HepG2 (cell line): ENCODE results near the gene CDAN1. TPM values are rescaled to one million over a fixed set of nuclear protein-coding genes. Genes with fewer than 3 reads are reported as not detected.

Experiments
- ATAC-seq: fragments of 200-7000 bp; cut with Tn5 transposase; 3 replicates; pipeline ENCODE4 v1.9.1; 2020; ENCODE audit warnings: mild to moderate bottlenecking, moderate library complexity
- BruUV-seq: library from RNA; stranded (reverse); fragments of 400-500 nt; replicated peaks from 2 replicates; lab custom pipeline; 2021; lab: Mats Ljungman, UMichigan
- CTCF ChIA-PET: fragments of 300-600 bp; formaldehyde crosslinking; extraction: SDS; loops from one replicate; lab custom pipeline; 2021; ENCODE audit warnings: low total read pairs, inconsistent platforms, low intra/inter-chr PET ratio; lab: Yijun Ruan, JAX
- POLR2A ChIA-PET: fragments of 350-600 bp; sonication (Branson Sonifier 250); formaldehyde crosslinking; loops from one replicate; lab custom pipeline; 2020; ENCODE audit warnings: antibody characterized with exemption, inconsistent platforms; lab: Yijun Ruan, JAX
- DNase-seq: peaks from one replicate; pipeline ENCODE4 v3.0.0-alpha.2; 2015; ENCODE audit warnings: low spot score
- FAIRE-seq: peaks from 3 replicates; lab custom pipeline; 2011; peaks lifted over from hg19 to GRCh38; lab: Jason Lieb, UNC
- H2AFZ ChIP-seq: one replicate; pipeline ENCODE4 v1.6.1; 2011; ENCODE audit warnings: low read length, inconsistent platforms
- H3K27ac ChIP-seq: fragments of 300-600 bp; 3 replicates; pipeline ENCODE4 v1.8.0; 2011; ENCODE audit warnings: mixed run types, mild to moderate bottlenecking, mixed read lengths, low read length, inconsistent platforms; ENCODE audit not compliant: insufficient read depth; ENCODE audit errors: extremely low read length
- H3K27me3 ChIP-seq, 2 experiments: fragments of 200-600 bp in 1 of 2; 2 replicates in 1 of 2; 3 replicates in 1 of 2; pipeline versions ENCODE4 v1.6.0 to v1.8.0; 2011; ENCODE audit warnings: low read length in 2 of 2, mild to moderate bottlenecking in 2 of 2, moderate library complexity in 2 of 2, inconsistent platforms in 1 of 2; ENCODE audit not compliant: insufficient read depth in 2 of 2, control insufficient read depth in 1 of 2
- H3K36me3 ChIP-seq, 2 experiments: fragments of 200-600 bp in 1 of 2; replicated peaks in 1 of 2; 2 replicates in 1 of 2; 3 replicates in 1 of 2; pipeline versions ENCODE4 v1.5.1 to v1.8.0; 2011; ENCODE audit warnings: low read length in 2 of 2, inconsistent platforms in 1 of 2; ENCODE audit not compliant: insufficient read depth in 2 of 2, control insufficient read depth in 1 of 2
- H3K4me1 ChIP-seq: 2 replicates; pipeline ENCODE4 v1.5.1; 2012; ENCODE audit warnings: low read length, inconsistent platforms; ENCODE audit not compliant: insufficient read depth
- H3K4me2 ChIP-seq: 2 replicates; pipeline ENCODE4 v1.6.0; 2011; ENCODE audit warnings: low read depth, low read length, inconsistent platforms
- H3K4me3 ChIP-seq, 3 experiments: fragments of 200-600 bp in 1 of 3; sonication (generic), shearing (Covaris generic) in 1 of 3; replicated peaks in 1 of 3; 2 replicates each; pipeline ENCODE4 v1.5.1; 2011 to 2016; ENCODE audit warnings: low read length in 3 of 3, inconsistent platforms in 2 of 3, low read depth in 2 of 3, mild to moderate bottlenecking in 2 of 3, control low read depth in 1 of 3, mixed read lengths in 1 of 3; ENCODE audit not compliant: insufficient read depth in 1 of 3
- H3K79me2 ChIP-seq: one replicate; pipeline ENCODE4 v1.6.1; 2011; ENCODE audit warnings: low read length, inconsistent platforms; ENCODE audit not compliant: insufficient read depth
- H3K9ac ChIP-seq: 2 replicates; pipeline ENCODE4 v1.6.0; 2011; ENCODE audit warnings: mild to moderate bottlenecking, low read depth, low read length, inconsistent platforms; ENCODE audit not compliant: insufficient read depth
- H3K9me3 ChIP-seq: 2 replicates; pipeline ENCODE4 v1.5.1; 2012; ENCODE audit warnings: mild to moderate bottlenecking, low read length
- H4K20me1 ChIP-seq: 2 replicates; pipeline ENCODE4 v1.6.0; 2011; ENCODE audit warnings: inconsistent platforms, mild to moderate bottlenecking, low read length, moderate library complexity; ENCODE audit not compliant: insufficient read depth
- CBX2 ChIP-seq, 2 experiments: fragments of 200-600 bp in 1 of 2; sonication (generic); formaldehyde crosslinking in 1 of 2; IDR thresholded peaks; 2 replicates each; pipeline versions ENCODE4 v1.7.0 to v1.8.1; 2018 to 2022; ENCODE audit warnings: low read depth in 2 of 2, low read length in 1 of 2, mild to moderate bottlenecking in 1 of 2, missing genetic modification reagents in 1 of 2
- IRX3 ChIP-seq: sonication (generic); formaldehyde crosslinking; IDR thresholded peaks from 2 replicates; pipeline ENCODE4 v1.8.1; 2023; ENCODE audit warnings: mild to moderate bottlenecking, low read depth, missing genetic modification reagents, borderline replicate concordance
- NCOA2 ChIP-seq: sonication (generic); formaldehyde crosslinking; IDR thresholded peaks from 2 replicates; pipeline ENCODE4 v1.8.0; 2022; ENCODE audit warnings: inconsistent platforms
- PREB ChIP-seq: sonication (generic); formaldehyde crosslinking; IDR thresholded peaks from 2 replicates; pipeline ENCODE4 v1.4.0; 2020; ENCODE audit warnings: missing genetic modification reagents
- RBFOX2 ChIP-seq: fragments of 200-400 bp; formaldehyde crosslinking; IDR thresholded peaks from 2 replicates; pipeline ENCODE4 v1.6.1; 2017; ENCODE audit warnings: low read depth, mild to moderate bottlenecking, low read length
- SIN3A ChIP-seq: IDR thresholded peaks from 2 replicates; pipeline ENCODE4 v1.6.1; 2011; ENCODE audit warnings: low read depth, mild to moderate bottlenecking, control low read depth, low read length, borderline replicate concordance
- SKIL ChIP-seq: sonication (generic); formaldehyde crosslinking; IDR thresholded peaks from 2 replicates; pipeline ENCODE4 v1.8.0; 2022; ENCODE audit warnings: missing genetic modification reagents, mild to moderate bottlenecking, moderate library complexity, borderline replicate concordance
- TCF7 ChIP-seq: sonication (generic); IDR thresholded peaks from 2 replicates; pipeline ENCODE4 v1.6.1; 2016; ENCODE audit warnings: antibody characterized with exemption, low read depth
- TEAD2 ChIP-seq: sonication (generic); formaldehyde crosslinking; IDR thresholded peaks from 2 replicates; pipeline ENCODE4 v1.9.0; 2021; ENCODE audit warnings: missing genetic modification reagents
- ZBTB38 ChIP-seq: sonication (generic); formaldehyde crosslinking; IDR thresholded peaks from 2 replicates; pipeline ENCODE4 v1.5.1; 2020; ENCODE audit warnings: mild to moderate bottlenecking, missing genetic modification reagents
- ZFP90 ChIP-seq: sonication (generic); formaldehyde crosslinking; IDR thresholded peaks from 2 replicates; pipeline ENCODE4 v1.8.0; 2022; ENCODE audit warnings: missing genetic modification reagents, mild to moderate bottlenecking, inconsistent platforms, borderline replicate concordance
- ZFY ChIP-seq: sonication (generic); formaldehyde crosslinking; IDR thresholded peaks from 2 replicates; pipeline ENCODE4 v1.4.0; 2020; ENCODE audit warnings: missing genetic modification reagents
- ZMYM3 ChIP-seq: sonication (generic); formaldehyde crosslinking; IDR thresholded peaks from 2 replicates; pipeline ENCODE4 v1.5.1; 2020; ENCODE audit warnings: mild to moderate bottlenecking, missing genetic modification reagents
- ZNF234 ChIP-seq: sonication (generic); formaldehyde crosslinking; conservative IDR thresholded peaks from 2 replicates; pipeline ENCODE4 v1.5.1; 2020; ENCODE audit warnings: mild to moderate bottlenecking, missing genetic modification reagents
- ZNF720 ChIP-seq: sonication (generic); formaldehyde crosslinking; IDR thresholded peaks from 2 replicates; pipeline ENCODE4 v1.4.0; 2020; ENCODE audit warnings: missing genetic modification reagents
- WGBS: methylation state at CpG from one replicate; pipeline ENCODE4 v1.1.6; 2017; ENCODE audit warnings: low lambda C conversion rate; 5-methylcytosine and 5-hydroxymethylcytosine counted together
- in situ Hi-C: cut with HindIII; loops from 2 replicates; pipeline ENCODE4 v1.10.0; 2017; ENCODE audit warnings: low pct_unique_long_range_greater_than_20kb; ENCODE audit not compliant: extremely low pct_ligation_motif_present
- intact Hi-C: fragments of 100-400 bp; cut with micrococcal nuclease; formaldehyde crosslinking; loops from one replicate; pipeline ENCODE4 v1.10.0; 2022; ENCODE audit not compliant: unreplicated experiment
- polyA plus RNA-seq, 8 experiments: library from polyadenylated mRNA; depleted of rRNA in 3 of 8; stranded (reverse) in 7 of 8; unstranded in 1 of 8; fragments of >200 nt; fragmentation: Illumina TruSeq in 4 of 8; extraction: Trizol in 4 of 8; gene quantifications; 2 replicates each; pipeline versions ENCODE4 v1.2.1 to v1.2.3, GENCODE V29; 2011 to 2016; ENCODE audit warnings: low read depth in 4 of 8, missing spikeins in 1 of 8, mixed read lengths in 1 of 8; ENCODE audit not compliant: insufficient read depth in 1 of 8
- total RNA-seq, 5 experiments: library from RNA; depleted of rRNA; stranded (reverse); fragments of >200 nt; fragmentation: Illumina TruSeq; extraction: Trizol; gene quantifications; 2 replicates each; pipeline ENCODE4 v1.2.3, GENCODE V29; 2016; ENCODE audit warnings: low read depth in 1 of 5
- TF ChIP-seq, protein P1 (sequence below): IDR thresholded peaks from 2 replicates; pipeline ENCODE4 v1.6.1; 2016; ENCODE audit warnings: mild to moderate bottlenecking, missing biosample characterization, missing genetic modification reagents

Gene CDAN1
- total and polyA plus RNA-seq, 2 of the 13 experiments (the other 11 are each of a cell fraction or from before 2014, with no cell fraction given) = 5.0 to 16.1 TPM

GRCh38 chr15:42734076-42734672 lies 2.8 kb downstream of the CDAN1 start (continued):
- no peak for TF ChIP-seq SIN3A
- no peak for TF ChIP-seq ZFY (CRISPR knock-in tag)
- no peak for TF ChIP-seq NCOA2 (CRISPR knock-in tag)
- TF ChIP-seq ZFP90 = no peak
- no peak for TF ChIP-seq ZBTB38
- TF ChIP-seq, protein P1, sequence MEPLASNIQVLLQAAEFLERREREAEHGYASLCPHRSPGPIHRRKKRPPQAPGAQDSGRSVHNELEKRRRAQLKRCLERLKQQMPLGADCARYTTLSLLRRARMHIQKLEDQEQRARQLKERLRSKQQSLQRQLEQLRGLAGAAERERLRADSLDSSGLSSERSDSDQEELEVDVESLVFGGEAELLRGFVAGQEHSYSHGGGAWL (CRISPR knock-in tag) = no peak

GRCh38 chr15:42733027-42733426 lies 3.9 kb downstream of the CDAN1 start:
- TF ChIP-seq TCF7 (no peak), ZNF234 (CRISPR knock-in tag) (no peak), TEAD2 (CRISPR knock-in tag) (no peak), ZMYM3 (CRISPR knock-in tag) (no peak), IRX3 (no peak), PREB (CRISPR knock-in tag) (no peak), SKIL (no peak), RBFOX2 (no peak), CBX2 (IDR thresholded peaks at IDR 0.05; ENCODE audit: low read depth, low read length) (no peak), CBX2 (CRISPR knock-in tag; IDR thresholded peaks at IDR 0.05; ENCODE audit: low read depth) (no peak), ZNF720 (CRISPR knock-in tag) (no peak)
- in situ Hi-C loops (no loop called here), intact Hi-C loops (no loop called here)
- H3K9me3 ChIP-seq = no peaks in the 10 kb centered on the region
- FAIRE-seq = no peak
- DNase-seq = no peak
- H3K4me2 ChIP-seq = no peak overlapping the region
- no peak overlapping the region for H3K9ac ChIP-seq
- 99% methylated on average over 11 of the region's 11 CpGs for WGBS
- BruUV-seq = no TSS peak
- H3K79me2 ChIP-seq = peaks cover 12% of the 10 kb centered on the region
- ChIA-PET CTCF (no interaction called here), POLR2A (no interaction called here)
- 0 out of 2 replicates have a peak, but pooled peaks cover 2% of the 10 kb centered on the region for H4K20me1 ChIP-seq
- H3K27ac ChIP-seq = no peak overlapping the region
- no peak overlapping the region for H3K4me3 ChIP-seq
- ATAC-seq = no peak
- H3K27me3 ChIP-seq = no peaks in the 10 kb centered on the region
- peaks cover 21% of the 10 kb centered on the region for H3K4me1 ChIP-seq
- H3K36me3 ChIP-seq = peaks cover 30 to 72% of the 10 kb centered on the region in 2 experiments
- no peak overlapping the region for H2AFZ ChIP-seq
